Pancreas (tissue), 10 donors: ENCODE data around the gene GPC5. TPM values are rescaled to one million over a fixed set of nuclear protein-coding genes. Genes with fewer than 3 reads are reported as not detected.

Experiments
- ATAC-seq, 4 donors: fragments of 200-7000 bp; cut with Tn5 transposase; one replicate each; pipeline versions ENCODE4 v1.8.0 to v1.9.1; 2020; ENCODE audit warnings: mild to moderate bottlenecking in 4 of 4, moderate library complexity in 4 of 4
- DNase-seq, 6 donors: peaks; one replicate each; pipeline ENCODE4 v3.0.0-alpha.2; 2020
- FAIRE-seq: peaks from 2 replicates; lab custom pipeline; 2012; peaks lifted over from hg19 to GRCh38; lab: Jason Lieb, UNC
- H3K27ac ChIP-seq, 4 donors: fragments of 200-600 bp; sonication (generic); 1 replicate in 3 of 4; 2 replicates in 1 of 4; pipeline versions ENCODE4 v1.5.0 to v1.8.0; 2020
- H3K27me3 ChIP-seq, 4 donors: fragments of 200-600 bp; one replicate each; pipeline ENCODE4 v1.8.0; 2021
- H3K36me3 ChIP-seq, 3 donors: fragments of 200-600 bp; sonication (generic) in 1 of 3; one replicate each; pipeline versions ENCODE4 v1.5.0 to v1.8.0; 2020 to 2021
- H3K4me1 ChIP-seq, 3 donors: fragments of 200-600 bp; one replicate each; pipeline ENCODE4 v1.8.0; 2021
- H3K4me3 ChIP-seq, 4 donors: fragments of 200-600 bp; sonication (generic) in 2 of 4; one replicate each; pipeline versions ENCODE4 v1.5.0 to v1.8.0; 2020 to 2021
- H3K9me3 ChIP-seq, 4 donors: fragments of 200-600 bp; one replicate each; pipeline ENCODE4 v1.8.0; 2021
- CTCF ChIP-seq, 4 donors: fragments of 200-600 bp; sonication (generic) in 3 of 4; IDR thresholded peaks; one replicate each; pipeline versions ENCODE4 v1.5.0 to v1.8.0; 2021; ENCODE audit warnings: antibody characterized with exemption in 4 of 4
- WGBS, 2 donors: extraction: QIAGEN DNeasy Blood & Tissue Kit; methylation state at CpG; one replicate each; pipeline ENCODE4 v1.1.7; 2013; 5-methylcytosine and 5-hydroxymethylcytosine counted together
- intact Hi-C, 3 donors: fragments of 100-400 bp; cut with DNase I; formaldehyde crosslinking; loops; one replicate each; pipeline versions ENCODE4 v1.11.1 to v1.14.2; 2022
- polyA plus RNA-seq, 2 donors: library from polyadenylated mRNA; stranded (reverse); fragments of 200-250 nt; gene quantifications; one replicate each; pipeline ENCODE4 v1.2.3, GENCODE V29; 2013
- total RNA-seq, 6 donors: library from RNA; stranded (reverse); fragmentation: NEBNext Ultra II Directional in 4 of 6; extraction: Animal tissue kit (Norgen Biotek cat#: 25700) in 4 of 6; gene quantifications; one replicate each; pipeline versions ENCODE4 v1.2.1 to v1.2.4, GENCODE V29; 2021 to 2023
- donor health status: healthy with polysubstance abuse.
- donor health status: DM: no; HTN: no; CAD: no; lungs with moderate emphysema.
- donor health status: DM: no; HTN: no; CAD: no.
- donor health status: control.
- donor health status: control.
- donor health status: Bipolar disorder and iron deficiency.
- donor health status: DM: yes; HTN: yes; CAD: no.
- donor health status: DM: no; HTN: no; CAD: no.
- donor health status: DM: no; HTN: no; CAD: no.
- donor health status: DM: yes; HTN: yes; CAD: no.

Gene GPC5
- total and polyA plus RNA-seq, 8 donors = 0.12 to 0.35 (median 0.35) TPM; not detected in 5

DNA sequence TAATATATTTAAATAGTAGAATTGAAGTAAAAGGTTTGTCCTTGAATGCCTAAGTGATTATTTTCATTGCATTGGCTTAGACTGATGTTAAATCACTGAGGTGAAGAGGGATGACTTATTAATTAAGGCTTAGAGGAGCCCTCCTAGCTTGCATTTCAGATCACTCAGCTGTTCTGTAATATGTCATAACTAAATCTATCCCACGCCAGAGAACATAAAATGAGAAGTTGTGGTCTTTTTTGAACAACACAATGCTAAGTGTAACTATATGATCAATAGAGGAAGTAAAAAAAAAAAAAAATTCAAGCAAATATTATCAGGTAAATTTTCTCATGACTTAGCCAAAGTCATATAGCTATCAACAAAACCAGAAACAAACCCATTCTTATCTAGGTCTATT lies 752.2 kb downstream of the GPC5 start:
- no peak for TF ChIP-seq CTCF (IDR thresholded peaks at IDR 0.05)
- Histone ChIP-seq H3K36me3 (no peaks in the 10 kb centered on the region), H3K27me3 (no peaks in the 10 kb centered on the region), H3K4me3 (no peak overlapping the region), H3K9me3 (no peaks in the 10 kb centered on the region), H3K4me1 (no peaks in the 10 kb centered on the region), H3K27ac (no peak overlapping the region)
- intact Hi-C loops = no loop called here
- DNase-seq (no peak), ATAC-seq (no peak), FAIRE-seq (no peak)
- WGBS, 2 donors = 46 to 70% methylated on average over 1 of the region's 1 CpG

DNA sequence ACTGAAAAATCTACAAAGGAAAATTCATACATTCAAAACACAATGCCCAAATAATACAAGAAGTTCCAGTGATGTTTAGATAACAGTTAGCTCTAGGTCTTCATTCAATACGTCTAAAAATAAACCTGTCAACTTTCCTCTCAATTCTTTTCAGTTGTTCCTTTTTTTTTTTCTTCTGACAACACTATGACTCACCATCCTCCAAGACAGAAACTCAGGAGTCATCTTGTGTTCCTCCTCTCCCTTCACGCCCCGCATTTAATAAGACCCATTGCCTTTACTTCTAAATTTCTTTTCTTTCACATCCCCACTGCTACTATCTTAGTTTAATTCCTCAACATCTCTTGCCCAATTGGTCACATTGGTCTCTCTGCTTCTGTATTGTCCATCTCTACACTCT lies 759.9 kb downstream of the GPC5 start:
- WGBS, 2 donors = 70 to 79% methylated on average over 3 of the region's 3 CpGs
- Histone ChIP-seq H3K27me3 (no peaks in the 10 kb centered on the region), H3K4me3 (no peak overlapping the region), H3K36me3 (no peaks in the 10 kb centered on the region), H3K27ac (no peak overlapping the region), H3K9me3 (no peaks in the 10 kb centered on the region), H3K4me1 (no peaks in the 10 kb centered on the region)
- no peak for TF ChIP-seq CTCF (IDR thresholded peaks at IDR 0.05)
- ATAC-seq (no peak), DNase-seq (no peak), FAIRE-seq (no peak)
- intact Hi-C loops = no loop called here

GRCh38 chr13:92164822-92165221 lies 766.4 kb downstream of the GPC5 start:
- Histone ChIP-seq H3K27me3 (no peaks in the 10 kb centered on the region), H3K4me1 (no peaks in the 10 kb centered on the region), H3K36me3 (no peaks in the 10 kb centered on the region), H3K27ac (no peak overlapping the region), H3K9me3 (no peaks in the 10 kb centered on the region), H3K4me3 (no peak overlapping the region)
- ATAC-seq (no peak), DNase-seq (no peak), FAIRE-seq (no peak)
- 83 to 89% methylated on average over 5 of the region's 5 CpGs for WGBS, 2 donors
- intact Hi-C loops = no loop called here
- TF ChIP-seq CTCF (IDR thresholded peaks at IDR 0.05) = no peak

GRCh38 chr13:92172191-92172590 lies 773.8 kb downstream of the GPC5 start:
- no peak for TF ChIP-seq CTCF (IDR thresholded peaks at IDR 0.05)
- Histone ChIP-seq H3K4me3 (no peak overlapping the region), H3K4me1 (no peaks in the 10 kb centered on the region), H3K27me3 (no peaks in the 10 kb centered on the region), H3K27ac (no peak overlapping the region), H3K9me3 (no peaks in the 10 kb centered on the region), H3K36me3 (no peaks in the 10 kb centered on the region)
- FAIRE-seq (no peak), DNase-seq (no peak), ATAC-seq (no peak)
- intact Hi-C loops = no loop called here
- 64 to 80% methylated on average over 1 of the region's 1 CpG for WGBS, 2 donors

DNA sequence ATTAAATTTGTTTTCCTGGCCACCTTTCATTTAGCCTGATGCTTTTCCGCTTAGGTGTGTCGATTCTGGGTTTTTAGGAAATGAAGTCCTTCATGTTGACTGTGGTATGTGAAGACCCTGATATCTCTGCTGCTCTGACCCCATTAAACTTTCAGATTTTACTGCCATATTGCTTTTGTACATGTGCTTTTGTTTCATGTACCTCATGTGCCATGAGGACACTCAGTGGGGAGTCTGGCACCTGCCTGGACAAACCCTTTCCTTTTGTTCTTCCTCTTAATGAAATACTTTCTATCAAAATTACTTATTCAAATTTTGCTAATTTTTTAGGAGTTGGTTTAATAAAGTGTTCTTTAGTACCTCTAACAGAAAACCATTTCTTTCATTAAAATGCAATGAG lies 774.8 kb downstream of the GPC5 start:
- ATAC-seq = no peak
- H3K36me3 ChIP-seq = no peaks in the 10 kb centered on the region
- no peak for TF ChIP-seq CTCF (IDR thresholded peaks at IDR 0.05)
- intact Hi-C loops = no loop called here
- no peaks in the 10 kb centered on the region for H3K27me3 ChIP-seq
- H3K27ac ChIP-seq = no peak overlapping the region
- no peaks in the 10 kb centered on the region for H3K9me3 ChIP-seq
- 80 to 92% methylated on average over 2 of the region's 2 CpGs for WGBS, 2 donors
- no peak for DNase-seq
- no peak for FAIRE-seq
- H3K4me1 ChIP-seq = no peaks in the 10 kb centered on the region
- no peak overlapping the region for H3K4me3 ChIP-seq
